HepG2 (cell line): ENCODE data around the gene ATP8B4. TPM values are rescaled to one million over a fixed set of nuclear protein-coding genes. Genes with fewer than 3 reads are reported as not detected.
A peak's percentile ranks its signal among the peaks of the same experiment; 100 is the strongest.

Experiments used
- ATAC-seq: fragments of 200-7000 bp; cut with Tn5 transposase; 3 replicates; pipeline ENCODE4 v1.9.1; 2020; ENCODE audit warnings: mild to moderate bottlenecking, moderate library complexity
- BruUV-seq: library from RNA; stranded (reverse); fragments of 400-500 nt; replicated peaks from 2 replicates; lab custom pipeline; 2021; lab: Mats Ljungman, UMichigan
- CTCF ChIA-PET: fragments of 300-600 bp; formaldehyde crosslinking; extraction: SDS; loops from one replicate; lab custom pipeline; 2021; ENCODE audit warnings: low total read pairs, inconsistent platforms, low intra/inter-chr PET ratio; lab: Yijun Ruan, JAX
- POLR2A ChIA-PET: fragments of 350-600 bp; sonication (Branson Sonifier 250); formaldehyde crosslinking; loops from one replicate; lab custom pipeline; 2020; ENCODE audit warnings: antibody characterized with exemption, inconsistent platforms; lab: Yijun Ruan, JAX
- DNase-seq: peaks from one replicate; pipeline ENCODE4 v3.0.0-alpha.2; 2015; ENCODE audit warnings: low spot score
- FAIRE-seq: peaks from 3 replicates; lab custom pipeline; 2011; peaks lifted over from hg19 to GRCh38; lab: Jason Lieb, UNC
- H2AFZ ChIP-seq: one replicate; pipeline ENCODE4 v1.6.1; 2011; ENCODE audit warnings: low read length, inconsistent platforms
- H3K27ac ChIP-seq: fragments of 300-600 bp; 3 replicates; pipeline ENCODE4 v1.8.0; 2011; ENCODE audit warnings: mixed run types, mild to moderate bottlenecking, mixed read lengths, low read length, inconsistent platforms; ENCODE audit not compliant: insufficient read depth; ENCODE audit errors: extremely low read length
- H3K27me3 ChIP-seq, 2 experiments: fragments of 200-600 bp in 1 of 2; 2 replicates in 1 of 2; 3 replicates in 1 of 2; pipeline versions ENCODE4 v1.6.0 to v1.8.0; 2011; ENCODE audit warnings: low read length in 2 of 2, mild to moderate bottlenecking in 2 of 2, moderate library complexity in 2 of 2, inconsistent platforms in 1 of 2; ENCODE audit not compliant: insufficient read depth in 2 of 2, control insufficient read depth in 1 of 2
- H3K36me3 ChIP-seq, 2 experiments: fragments of 200-600 bp in 1 of 2; replicated peaks in 1 of 2; 2 replicates in 1 of 2; 3 replicates in 1 of 2; pipeline versions ENCODE4 v1.5.1 to v1.8.0; 2011; ENCODE audit warnings: low read length in 2 of 2, inconsistent platforms in 1 of 2; ENCODE audit not compliant: insufficient read depth in 2 of 2, control insufficient read depth in 1 of 2
- H3K4me1 ChIP-seq: 2 replicates; pipeline ENCODE4 v1.5.1; 2012; ENCODE audit warnings: low read length, inconsistent platforms; ENCODE audit not compliant: insufficient read depth
- H3K4me2 ChIP-seq: 2 replicates; pipeline ENCODE4 v1.6.0; 2011; ENCODE audit warnings: low read depth, low read length, inconsistent platforms
- H3K4me3 ChIP-seq, 3 experiments: fragments of 200-600 bp in 1 of 3; sonication (generic), shearing (Covaris generic) in 1 of 3; replicated peaks in 1 of 3; 2 replicates each; pipeline ENCODE4 v1.5.1; 2011 to 2016; ENCODE audit warnings: low read length in 3 of 3, inconsistent platforms in 2 of 3, low read depth in 2 of 3, mild to moderate bottlenecking in 2 of 3, control low read depth in 1 of 3, mixed read lengths in 1 of 3; ENCODE audit not compliant: insufficient read depth in 1 of 3
- H3K79me2 ChIP-seq: one replicate; pipeline ENCODE4 v1.6.1; 2011; ENCODE audit warnings: low read length, inconsistent platforms; ENCODE audit not compliant: insufficient read depth
- H3K9ac ChIP-seq: 2 replicates; pipeline ENCODE4 v1.6.0; 2011; ENCODE audit warnings: mild to moderate bottlenecking, low read depth, low read length, inconsistent platforms; ENCODE audit not compliant: insufficient read depth
- H3K9me3 ChIP-seq: 2 replicates; pipeline ENCODE4 v1.5.1; 2012; ENCODE audit warnings: mild to moderate bottlenecking, low read length
- H4K20me1 ChIP-seq: 2 replicates; pipeline ENCODE4 v1.6.0; 2011; ENCODE audit warnings: inconsistent platforms, mild to moderate bottlenecking, low read length, moderate library complexity; ENCODE audit not compliant: insufficient read depth
- ARID5B ChIP-seq: IDR thresholded peaks from 2 replicates; pipeline ENCODE4 v1.4.0; 2020; ENCODE audit warnings: mild to moderate bottlenecking, missing genetic modification reagents
- ATF4 ChIP-seq, 2 experiments: fragments of 450-650 bp in 1 of 2; sonication (generic) in 1 of 2; formaldehyde crosslinking; IDR thresholded peaks; 2 replicates each; pipeline versions ENCODE4 v1.5.0 to v1.8.0; 2020 to 2022; ENCODE audit warnings: mild to moderate bottlenecking in 1 of 2, missing genetic modification reagents in 1 of 2
- DMAP1 ChIP-seq: IDR thresholded peaks from 2 replicates; pipeline ENCODE4 v1.6.1; 2016
- KLF15 ChIP-seq: sonication (generic); formaldehyde crosslinking; IDR thresholded peaks from 2 replicates; pipeline ENCODE4 v1.8.1; 2023; ENCODE audit warnings: borderline replicate concordance, mild to moderate bottlenecking, inconsistent platforms, missing genetic modification reagents, mixed read lengths
- POLR2AphosphoS2 ChIP-seq: IDR thresholded peaks from 2 replicates; pipeline ENCODE4 v1.6.1; 2011; ENCODE audit warnings: low read depth, low read length, improper control_type of control experiment
- STAG1 ChIP-seq: sonication (generic); formaldehyde crosslinking; IDR thresholded peaks from 2 replicates; pipeline ENCODE4 v1.4.0; 2020; ENCODE audit warnings: missing genetic modification reagents
- TFDP1 ChIP-seq: IDR thresholded peaks from 2 replicates; pipeline ENCODE4 v1.6.1; 2016; ENCODE audit warnings: missing compliant biosample characterization, missing genetic modification reagents, borderline replicate concordance
- ZBTB1 ChIP-seq: sonication (generic); formaldehyde crosslinking; IDR thresholded peaks from 2 replicates; pipeline ENCODE4 v1.4.0; 2020; ENCODE audit warnings: missing genetic modification reagents, borderline replicate concordance
- ZBTB3 ChIP-seq: sonication (generic); formaldehyde crosslinking; IDR thresholded peaks from 2 replicates; pipeline ENCODE4 v1.4.0; 2020; ENCODE audit warnings: low read depth, mild to moderate bottlenecking, moderate library complexity, missing genetic modification reagents, borderline replicate concordance
- ZNF841 ChIP-seq: sonication (generic); formaldehyde crosslinking; IDR thresholded peaks from 2 replicates; pipeline ENCODE4 v1.8.1; 2023; ENCODE audit warnings: missing genetic modification reagents, borderline replicate concordance
- WGBS: methylation state at CpG from one replicate; pipeline ENCODE4 v1.1.6; 2017; ENCODE audit warnings: low lambda C conversion rate; 5-methylcytosine and 5-hydroxymethylcytosine counted together
- in situ Hi-C: cut with HindIII; loops from 2 replicates; pipeline ENCODE4 v1.10.0; 2017; ENCODE audit warnings: low pct_unique_long_range_greater_than_20kb; ENCODE audit not compliant: extremely low pct_ligation_motif_present
- intact Hi-C: fragments of 100-400 bp; cut with micrococcal nuclease; formaldehyde crosslinking; loops from one replicate; pipeline ENCODE4 v1.10.0; 2022; ENCODE audit not compliant: unreplicated experiment
- polyA plus RNA-seq, 8 experiments: library from polyadenylated mRNA; depleted of rRNA in 3 of 8; stranded (reverse) in 7 of 8; unstranded in 1 of 8; fragments of >200 nt; fragmentation: Illumina TruSeq in 4 of 8; extraction: Trizol in 4 of 8; gene quantifications; 2 replicates each; pipeline versions ENCODE4 v1.2.1 to v1.2.3, GENCODE V29; 2011 to 2016; ENCODE audit warnings: low read depth in 4 of 8, missing spikeins in 1 of 8, mixed read lengths in 1 of 8; ENCODE audit not compliant: insufficient read depth in 1 of 8
- total RNA-seq, 5 experiments: library from RNA; depleted of rRNA; stranded (reverse); fragments of >200 nt; fragmentation: Illumina TruSeq; extraction: Trizol; gene quantifications; 2 replicates each; pipeline ENCODE4 v1.2.3, GENCODE V29; 2016; ENCODE audit warnings: low read depth in 1 of 5

Gene ATP8B4
- total and polyA plus RNA-seq, 2 of the 13 experiments (the other 11 are each of a cell fraction or from before 2014, with no cell fraction given), result 0.24 to 0.69 TPM

- 6% methylated on average over 3 of the region's 3 CpGs for WGBS
- intact Hi-C loops, result no loop called here
Observed at GRCh38 chr15:50053055-50053856, 65.8 kb downstream of the ATP8B4 start.

GRCh38 chr15:50051811-50052419 lies 67.1 kb downstream of the ATP8B4 start:
- H4K20me1 ChIP-seq, result no peaks in the 10 kb centered on the region
- WGBS, result 3% methylated on average over 3 of the region's 3 CpGs
- no peak overlapping the region for H3K27ac ChIP-seq
- ATAC-seq (peak; percentile 87), FAIRE-seq (peak; percentile 37), DNase-seq (peak; percentile 58)
- CTCF ChIA-PET, result no interaction called here
- no peaks in the 10 kb centered on the region for H3K27me3 ChIP-seq
- in situ Hi-C loops, result no loop called here
- H3K4me1 ChIP-seq, result no peaks in the 10 kb centered on the region
- no peak overlapping the region for H3K9ac ChIP-seq
- H3K4me2 ChIP-seq, result no peak overlapping the region
- no peaks in the 10 kb centered on the region for H3K79me2 ChIP-seq
- H3K36me3 ChIP-seq, result no peaks in the 10 kb centered on the region
- H3K4me3 ChIP-seq, result no peak overlapping the region
- intact Hi-C loops, result loop anchor here (2.0 kb wide), 1 partner anchor 817 kb away; no protein-coding TSS in a partner anchor
- BruUV-seq, result no TSS peak
- POLR2A ChIA-PET, result no interaction called here
- no peaks in the 10 kb centered on the region for H3K9me3 ChIP-seq
- no peak overlapping the region for H2AFZ ChIP-seq
- TF ChIP-seq ZBTB3 (CRISPR knock-in tag), result no peak
- 0 out of 2 replicates have a peak, but pooled peaks have one; percentile 18 for TF ChIP-seq ARID5B (CRISPR knock-in tag)
- peak; percentile 65 for TF ChIP-seq STAG1 (CRISPR knock-in tag)
- no peak for TF ChIP-seq KLF15 (CRISPR knock-in tag)
- no peak for TF ChIP-seq TFDP1 (CRISPR knock-in tag)
- TF ChIP-seq ATF4 (CRISPR knock-in tag; IDR thresholded peaks at IDR 0.05), result peak in 1 of 2 experiments; percentile 87; a peak in 2 of 4 replicates

More at GRCh38 chr15:50053055-50053856, 65.8 kb downstream of the ATP8B4 start:
- in situ Hi-C loops, result no loop called here
- no TSS peak for BruUV-seq
- Histone ChIP-seq H3K4me3 (no peak overlapping the region), H3K36me3 (no peaks in the 10 kb centered on the region), H3K9ac (no peak overlapping the region), H3K27ac (no peak overlapping the region), H2AFZ (no peak overlapping the region), H3K4me1 (no peaks in the 10 kb centered on the region), H3K79me2 (no peaks in the 10 kb centered on the region), H3K27me3 (no peaks in the 10 kb centered on the region), H3K4me2 (no peak overlapping the region), H4K20me1 (no peaks in the 10 kb centered on the region), H3K9me3 (no peaks in the 10 kb centered on the region)
- TF ChIP-seq ZNF841 (CRISPR knock-in tag), result no peak
- TF ChIP-seq ZBTB1 (CRISPR knock-in tag), result no peak
- TF ChIP-seq DMAP1 (CRISPR knock-in tag), result no peak
- no peak for TF ChIP-seq POLR2AphosphoS2
- FAIRE-seq (no peak), DNase-seq (no peak), ATAC-seq (no peak)
- ChIA-PET POLR2A (no interaction called here), CTCF (no interaction called here)
